Activated T-helper 1 cell treated with Interleukin-2 at 50 U/mL for 16 hours (primary cell): ENCODE measurements around the gene CYP2B6.
"Not testable (repeated sequence)": the region's sequence is repeated elsewhere in the genome, so short reads cannot be mapped to it uniquely, and the experiment has no call there.

Source experiments
- DNase-seq: peaks from one replicate; pipeline ENCODE4 v3.0.0-alpha.2; 2020; ENCODE audit warnings: low read depth

The CYP2B6 gene

GRCh38 chr19:40980743-40981442, 10.2 kb upstream of the CYP2B6 start:
- DNase-seq: not testable (repeated sequence)

DNA sequence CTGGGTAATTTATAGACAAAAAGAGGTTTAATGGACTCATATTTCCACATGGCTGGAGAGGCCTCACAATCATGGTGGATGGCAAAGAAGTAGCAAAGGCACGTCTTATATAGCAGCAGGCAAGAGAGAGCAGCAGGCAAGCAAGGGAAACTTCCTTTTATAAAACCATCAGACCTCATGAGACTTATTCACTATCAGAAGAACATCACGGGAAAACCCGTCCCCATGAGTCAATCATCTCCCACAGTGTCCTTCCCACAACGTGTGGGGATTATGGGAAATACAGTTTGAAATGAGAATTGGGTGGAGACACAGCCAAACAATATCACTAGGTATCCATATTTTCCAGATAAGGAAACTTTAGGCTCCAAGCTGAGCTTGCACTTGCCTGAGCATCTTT, 9.5 kb upstream of the CYP2B6 start:
- DNase-seq: no peak

DNA sequence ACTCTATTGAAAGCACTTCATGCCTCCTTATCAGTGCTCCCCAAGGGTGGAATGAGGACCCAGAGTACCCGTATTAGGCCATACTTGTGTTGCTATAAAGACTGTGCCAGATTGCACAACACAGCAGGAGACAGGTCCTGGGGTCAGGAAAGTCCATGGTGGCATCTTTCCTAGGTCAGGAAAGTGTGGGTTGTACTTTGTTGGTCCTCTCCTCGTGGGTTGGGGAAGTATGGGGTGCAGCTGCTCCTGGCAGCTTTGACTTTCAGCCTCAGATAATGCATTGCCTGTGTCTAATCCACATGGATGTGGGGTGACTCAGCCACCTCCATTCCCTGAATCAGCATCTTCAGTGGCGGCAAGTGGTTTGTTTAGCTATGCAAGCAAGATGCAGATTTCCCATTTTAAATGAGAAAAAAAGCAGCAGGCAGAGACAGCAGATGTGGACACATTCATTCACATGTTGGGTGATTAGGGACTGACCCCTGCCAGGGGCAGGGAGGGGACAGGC, 8.4 kb upstream of the CYP2B6 start:
- DNase-seq: no peak

- no peak for DNase-seq
These were observed 1.6 kb upstream of the CYP2B6 start for GRCh38 chr19:40989453-40989852.

DNA sequence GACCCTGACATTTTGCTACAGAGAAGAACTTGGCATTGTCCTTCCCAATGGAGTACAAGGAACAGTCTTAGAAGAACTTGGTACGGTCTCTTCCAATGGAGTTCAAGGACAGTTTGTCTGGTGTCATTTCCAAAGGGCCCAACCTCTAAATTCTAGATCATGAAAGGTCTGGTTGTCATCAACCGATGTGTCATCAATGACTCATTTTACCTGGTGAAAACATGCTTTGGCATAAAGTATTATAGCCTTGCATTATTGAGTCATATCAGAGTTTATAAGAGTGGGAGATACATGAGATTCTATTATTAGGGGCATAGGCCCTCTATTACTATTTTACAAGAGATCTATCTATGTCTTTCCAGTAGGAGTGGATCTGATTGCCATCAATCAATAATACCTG, 4.3 kb downstream of the CYP2B6 start:
- DNase-seq: no peak

DNA sequence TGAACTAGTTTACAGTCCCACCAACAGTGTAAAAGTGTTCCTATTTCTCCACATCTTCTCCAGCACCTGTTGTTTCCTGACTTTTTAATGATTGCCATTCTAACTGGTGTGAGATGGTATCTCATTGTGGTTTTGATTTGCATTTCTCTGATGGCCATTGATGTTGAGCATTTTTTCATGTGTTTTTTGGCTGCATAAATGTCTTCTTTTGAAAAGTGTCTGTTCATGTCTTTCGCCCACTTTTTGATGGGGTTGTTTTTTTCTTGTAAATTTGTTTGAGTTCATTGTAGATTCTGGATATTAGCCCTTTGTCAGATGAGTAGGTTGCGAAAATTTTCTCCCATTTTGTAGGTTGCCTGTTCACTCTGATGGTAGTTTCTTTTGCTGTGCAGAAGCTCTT, 7.9 kb downstream of the CYP2B6 start:
- DNase-seq: not testable (repeated sequence)

DNA sequence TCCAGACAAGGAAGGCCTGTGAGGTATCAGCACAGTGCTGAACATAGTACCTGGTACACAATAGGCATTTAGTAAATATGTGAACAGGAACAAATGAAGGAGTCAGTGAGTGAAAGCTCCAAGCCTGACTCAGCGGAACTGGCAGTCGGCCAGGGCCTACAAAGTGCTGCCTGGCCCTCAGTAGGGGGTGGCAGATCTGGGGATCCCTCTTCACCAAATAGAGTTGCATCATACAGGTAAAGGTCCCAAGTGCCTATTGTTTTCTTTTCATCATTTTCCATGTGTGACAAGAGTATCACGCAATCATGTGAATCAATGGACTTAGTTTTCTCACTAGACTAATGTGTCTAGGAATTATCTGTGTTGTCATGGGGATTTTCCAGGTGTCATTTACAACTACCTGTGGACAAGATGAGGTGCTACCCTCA, 9.2 kb downstream of the CYP2B6 start:
- DNase-seq: no peak

DNA sequence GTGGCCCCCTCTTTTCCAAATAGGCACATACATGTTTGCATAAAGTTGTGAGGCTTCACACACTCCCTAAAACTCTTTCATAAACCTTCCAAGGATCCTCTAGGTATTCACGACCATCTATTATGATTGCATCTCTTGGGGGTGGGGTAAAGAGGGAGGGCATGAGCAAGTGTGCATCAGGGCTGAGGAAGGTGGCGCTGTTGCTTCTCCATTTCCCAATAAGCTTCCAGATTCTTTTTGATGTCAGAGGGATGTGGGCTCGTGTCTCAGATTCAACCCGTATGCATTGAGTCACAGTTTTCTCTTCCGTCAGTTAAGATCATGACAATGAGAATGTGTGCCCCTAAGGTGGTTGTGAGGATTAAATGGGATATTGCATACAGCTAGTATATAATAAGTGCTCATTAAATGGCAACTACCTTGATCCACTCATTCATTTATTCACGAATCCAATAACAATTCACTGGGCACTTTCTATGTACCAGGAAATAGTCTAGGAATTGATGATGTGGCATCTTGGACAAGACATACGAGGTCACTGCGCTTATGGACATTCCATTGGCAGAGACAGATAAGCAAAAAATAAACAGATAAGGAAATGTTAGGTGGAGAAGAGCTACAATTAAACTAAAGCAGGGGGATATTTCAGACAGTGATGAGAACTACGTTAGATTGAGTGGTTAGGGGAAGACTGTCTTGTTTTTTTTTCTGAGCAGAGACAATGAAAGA, 10.3 kb downstream of the CYP2B6 start:
- DNase-seq: no peak

- not testable (repeated sequence) for DNase-seq
These were observed 12.6 kb downstream of the CYP2B6 start for GRCh38 chr19:41003656-41004055.

- no peak for DNase-seq
These were observed 18.7 kb downstream of the CYP2B6 start for GRCh38 chr19:41009700-41010235.

DNA sequence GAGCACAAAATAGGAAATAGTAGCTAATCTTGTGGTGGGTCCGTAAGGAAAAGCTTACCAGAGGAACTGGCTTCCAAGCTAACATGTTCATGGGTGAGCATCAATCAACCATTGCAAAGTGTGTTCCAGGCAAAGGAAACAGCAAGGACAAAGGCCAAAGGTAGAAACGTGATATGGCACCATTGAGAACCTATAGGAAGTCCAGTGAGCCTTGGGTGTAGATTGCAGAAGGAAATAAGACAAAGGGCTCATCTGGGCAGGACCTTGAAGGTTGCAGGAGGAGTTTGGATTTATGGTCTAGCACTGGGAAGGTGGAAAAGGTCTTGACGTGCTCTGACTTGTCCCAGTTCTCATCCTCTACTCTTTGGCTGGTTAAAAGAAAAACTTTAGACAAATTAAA, 22.3 kb downstream of the CYP2B6 start:
- no peak for DNase-seq

DNA sequence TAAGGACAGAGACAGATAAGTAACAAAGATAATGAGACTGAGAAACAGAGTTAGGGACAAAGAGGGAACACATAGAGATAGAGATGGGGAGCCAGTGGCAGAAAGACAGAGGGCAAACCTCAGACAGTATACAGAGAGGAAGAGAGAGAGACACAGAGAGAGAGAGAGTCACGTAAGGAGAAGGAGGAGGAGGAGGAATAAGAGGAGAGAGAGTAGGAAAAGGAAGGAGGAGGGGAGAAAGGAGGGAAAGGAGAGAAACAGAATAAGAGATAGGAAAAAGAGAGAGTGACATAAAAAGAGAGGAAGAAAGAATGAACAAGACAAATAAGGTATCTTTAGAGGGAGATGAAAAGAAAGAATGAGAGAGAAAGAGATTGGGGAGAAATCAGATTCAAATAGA, 23.6 kb downstream of the CYP2B6 start:
- DNase-seq: no peak

DNA sequence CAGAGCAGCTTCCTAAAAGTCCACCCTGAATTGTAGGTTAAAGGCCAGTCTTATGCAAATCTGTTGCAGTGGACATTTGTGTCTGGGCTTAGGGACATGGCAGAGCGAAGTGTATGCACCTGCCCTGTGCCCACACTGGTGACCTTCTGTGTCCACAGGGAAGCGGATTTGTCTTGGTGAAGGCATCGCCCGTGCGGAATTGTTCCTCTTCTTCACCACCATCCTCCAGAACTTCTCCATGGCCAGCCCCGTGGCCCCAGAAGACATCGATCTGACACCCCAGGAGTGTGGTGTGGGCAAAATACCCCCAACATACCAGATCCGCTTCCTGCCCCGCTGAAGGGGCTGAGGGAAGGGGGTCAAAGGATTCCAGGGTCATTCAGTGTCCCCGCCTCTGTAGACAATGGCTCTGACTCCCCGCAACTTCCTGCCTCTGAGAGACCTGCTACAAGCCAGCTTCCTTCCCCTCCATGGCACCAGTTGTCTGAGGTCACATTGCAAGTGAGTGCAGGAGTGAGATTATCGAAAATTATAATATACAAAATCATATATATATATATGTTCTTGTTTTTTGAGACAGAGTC, 25.5 kb downstream of the CYP2B6 start:
- DNase-seq: no peak

DNA sequence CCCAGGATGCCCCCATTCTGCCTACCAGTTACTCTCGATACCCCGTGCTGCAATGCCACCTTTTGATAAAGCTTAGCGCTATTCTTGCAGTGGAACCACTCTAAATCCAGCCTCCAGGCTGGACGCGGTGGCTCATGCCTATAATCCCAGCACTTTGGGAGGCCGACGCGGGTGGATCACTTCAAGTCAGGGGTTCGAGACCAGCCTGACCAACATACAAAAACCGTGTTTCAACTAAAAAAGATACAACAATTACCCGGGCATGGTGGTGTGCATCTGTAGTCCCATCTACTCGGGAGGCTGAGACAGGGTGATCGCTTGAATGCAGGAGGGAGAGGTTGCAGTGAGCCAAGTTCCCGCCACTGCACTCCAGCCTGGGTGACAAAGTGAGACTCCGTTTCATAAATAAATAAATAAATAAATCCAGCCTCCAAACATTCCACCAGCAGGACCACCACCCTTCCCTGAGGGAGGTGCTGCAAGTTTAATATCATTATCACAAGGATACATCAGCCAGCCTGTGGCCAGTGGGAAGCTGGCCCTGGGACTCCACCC, 27.7 kb downstream of the CYP2B6 start:
- DNase-seq: no peak

GRCh38 chr19:41019346-41019745, 28.3 kb downstream of the CYP2B6 start:
- DNase-seq: no peak

DNA sequence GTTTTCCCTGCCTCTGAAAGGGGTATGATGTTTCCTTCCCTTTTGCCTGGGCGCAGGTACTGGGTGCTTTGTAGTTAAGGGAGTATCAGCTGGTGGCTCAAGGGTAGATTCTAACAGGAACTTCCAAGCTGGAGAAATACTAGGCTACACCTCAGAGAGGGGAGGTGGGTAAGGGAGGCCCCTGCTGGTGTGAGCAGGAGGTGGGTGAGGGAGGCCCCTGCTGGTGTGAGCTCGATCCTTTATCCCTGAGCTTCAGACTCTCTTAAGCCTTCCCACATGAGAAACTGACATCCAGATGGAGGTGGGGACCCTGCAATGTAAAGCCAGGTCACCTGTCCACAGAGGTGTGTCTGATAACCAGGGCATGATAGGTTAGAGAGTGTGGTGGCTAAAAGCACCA, 32.1 kb downstream of the CYP2B6 start:
- DNase-seq: no peak

DNA sequence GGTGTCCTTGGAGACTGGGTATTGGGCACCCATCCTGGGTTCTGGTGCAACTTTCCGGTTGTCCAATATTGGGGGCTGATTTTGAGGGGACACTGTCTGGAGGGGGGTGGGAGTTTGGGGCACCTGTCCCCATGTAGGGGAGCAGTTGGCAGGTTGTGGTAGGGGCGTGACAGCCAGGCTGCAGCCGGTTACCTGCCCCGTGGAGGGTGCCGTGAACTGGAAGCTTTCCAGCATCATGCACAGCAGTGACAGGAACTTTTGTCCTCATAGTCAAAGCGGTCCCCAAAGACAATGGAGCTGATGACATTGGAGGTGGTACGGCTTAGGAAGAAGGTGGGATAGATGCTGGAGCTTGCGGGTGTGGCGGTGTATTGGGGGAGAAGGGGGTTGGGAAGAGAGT, 34.3 kb downstream of the CYP2B6 start:
- no peak for DNase-seq

- no peak for DNase-seq
These were observed 34.8 kb downstream of the CYP2B6 start for GRCh38 chr19:41025871-41026270.

- no peak for DNase-seq
These were observed 36.3 kb downstream of the CYP2B6 start for GRCh38 chr19:41027273-41027967.

- DNase-seq: no peak
These were observed 38.7 kb downstream of the CYP2B6 start for GRCh38 chr19:41029524-41030432.

GRCh38 chr19:41030651-41031050, 39.6 kb downstream of the CYP2B6 start:
- DNase-seq: no peak
